ENCODE results near the gene CASP5. TPM values are rescaled to one million over a fixed set of nuclear protein-coding genes. Genes with fewer than 3 reads are reported as not detected.

CASP5 gene
- total RNA-seq, 1 experiment from 2014 or later, result not detected

DNA sequence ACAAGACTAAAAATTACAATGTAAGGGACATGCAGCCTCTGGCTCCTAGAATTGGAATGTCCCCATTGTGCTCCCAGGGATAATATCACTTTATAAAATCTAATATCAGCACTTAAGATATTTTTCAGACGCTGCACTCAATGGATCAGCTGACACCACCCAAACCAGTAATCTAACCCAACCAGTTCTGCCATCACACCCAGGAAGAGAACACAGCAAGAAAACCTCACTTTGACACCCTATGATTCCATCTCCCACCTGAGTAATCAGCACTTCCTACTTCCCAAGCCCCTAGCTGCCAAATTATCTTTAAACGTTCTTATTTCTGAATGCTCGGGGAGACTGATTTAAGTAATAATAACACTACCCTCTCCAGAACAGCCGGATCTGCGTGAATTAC, 57.2 kb downstream of the CASP5 start:
- H3K27me3 ChIP-seq, result no peaks in the 10 kb centered on the region
- no peak overlapping the region for H3K4me3 ChIP-seq
- no peaks in the 10 kb centered on the region for H3K4me1 ChIP-seq
- no peaks in the 10 kb centered on the region for H3K9me3 ChIP-seq (replicated peaks)
- DNase-seq, result no peak
- no peak overlapping the region for H3K27ac ChIP-seq
- no peaks in the 10 kb centered on the region for H3K36me3 ChIP-seq

DNA sequence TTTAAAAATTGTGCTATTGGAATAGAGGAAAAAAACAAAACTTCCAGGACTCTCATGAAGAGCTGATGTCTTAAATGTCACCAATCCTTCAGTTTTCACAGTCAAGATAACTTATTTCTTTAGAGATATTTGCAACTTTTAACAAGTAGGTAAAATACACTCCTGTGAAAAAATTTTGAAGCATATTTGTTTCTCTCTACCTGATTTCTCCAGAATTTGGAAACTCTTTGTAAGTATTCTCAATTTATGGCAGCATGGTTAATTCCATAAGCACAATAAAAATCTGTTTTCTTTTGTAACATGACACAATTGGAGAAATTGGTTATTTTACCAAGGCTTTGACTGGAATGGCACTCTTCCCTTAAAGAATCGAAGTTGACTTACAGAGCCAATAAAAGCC, 58.7 kb downstream of the CASP5 start:
- no peaks in the 10 kb centered on the region for H3K9me3 ChIP-seq (replicated peaks)
- no peaks in the 10 kb centered on the region for H3K36me3 ChIP-seq
- H3K27me3 ChIP-seq, result no peaks in the 10 kb centered on the region
- no peak overlapping the region for H3K4me3 ChIP-seq
- no peak for DNase-seq
- no peaks in the 10 kb centered on the region for H3K4me1 ChIP-seq
- no peak overlapping the region for H3K27ac ChIP-seq

DNA sequence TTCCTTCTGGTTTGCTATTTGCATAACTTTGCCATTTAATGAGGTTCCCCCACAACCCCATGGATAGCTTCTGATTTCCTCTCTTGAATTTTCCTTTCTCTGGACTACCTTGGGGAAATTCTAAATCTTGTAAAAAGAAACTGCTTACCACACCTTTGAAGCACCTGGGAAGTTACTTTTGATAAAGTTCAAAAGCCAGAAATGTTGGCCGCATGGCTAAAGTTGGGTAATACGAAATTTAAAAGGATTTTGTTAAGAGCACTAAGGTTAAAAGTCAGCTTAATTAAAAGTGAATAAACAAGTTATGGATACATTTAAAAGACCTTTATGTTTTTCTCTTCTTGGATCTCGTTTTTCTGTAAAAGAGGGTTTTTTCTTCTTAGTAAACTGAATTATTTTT, 60.1 kb downstream of the CASP5 start:
- no peak overlapping the region for H3K4me3 ChIP-seq

DNA sequence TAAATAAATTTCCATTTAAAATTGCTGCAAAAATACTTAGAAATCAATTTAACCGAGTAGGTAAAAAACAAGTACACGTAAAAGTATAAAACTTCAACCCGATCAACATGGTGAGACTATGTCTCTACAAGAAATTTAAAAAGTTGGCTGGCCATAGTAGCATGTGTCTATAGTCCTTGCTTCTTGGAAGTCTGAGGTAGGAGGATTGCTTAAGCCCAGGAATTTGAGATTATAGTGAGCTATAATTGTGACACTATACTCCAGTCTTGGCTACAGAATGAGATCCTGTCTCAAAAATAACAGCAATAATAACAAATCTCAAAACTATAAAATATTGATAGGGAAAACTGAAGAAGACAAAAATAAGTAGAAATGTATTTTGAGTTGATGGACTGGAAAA, 65.7 kb downstream of the CASP5 start:
- no peak for DNase-seq
- no peaks in the 10 kb centered on the region for H3K9me3 ChIP-seq (replicated peaks)
- H3K27ac ChIP-seq, result no peak overlapping the region
- H3K4me3 ChIP-seq, result no peak overlapping the region
- no peaks in the 10 kb centered on the region for H3K27me3 ChIP-seq
- no peaks in the 10 kb centered on the region for H3K4me1 ChIP-seq
- no peaks in the 10 kb centered on the region for H3K36me3 ChIP-seq

More for the DNA sequence above, 60.1 kb downstream of the CASP5 start:
- no peaks in the 10 kb centered on the region for H3K9me3 ChIP-seq (replicated peaks)
- no peaks in the 10 kb centered on the region for H3K27me3 ChIP-seq
- no peaks in the 10 kb centered on the region for H3K4me1 ChIP-seq
- no peak overlapping the region for H3K27ac ChIP-seq
- no peak for DNase-seq
- no peaks in the 10 kb centered on the region for H3K36me3 ChIP-seq

DNA sequence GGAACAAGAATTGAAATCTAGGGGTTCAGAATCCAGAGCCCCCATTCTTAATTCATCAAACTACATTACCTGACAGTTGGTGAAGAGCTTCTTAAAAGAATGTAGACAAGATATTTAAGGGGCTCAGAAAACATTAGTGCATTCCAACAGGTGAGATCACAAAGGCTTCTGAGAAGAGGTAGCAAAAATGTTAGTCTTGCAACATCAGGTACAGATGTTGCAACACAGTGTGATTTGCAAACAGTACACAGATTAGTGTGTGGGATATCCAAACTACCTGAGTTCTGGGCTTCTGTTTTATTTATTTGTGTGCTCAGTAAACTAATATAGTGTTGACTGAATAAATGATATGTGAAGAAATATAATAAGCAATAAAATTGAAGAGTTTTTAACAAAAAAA, 66.4 kb downstream of the CASP5 start:
- Histone ChIP-seq H3K4me1 (no peaks in the 10 kb centered on the region), H3K9me3 (replicated peaks) (no peaks in the 10 kb centered on the region), H3K27ac (no peak overlapping the region), H3K4me3 (no peak overlapping the region), H3K36me3 (no peaks in the 10 kb centered on the region), H3K27me3 (no peaks in the 10 kb centered on the region)
- no peak for DNase-seq

DNA sequence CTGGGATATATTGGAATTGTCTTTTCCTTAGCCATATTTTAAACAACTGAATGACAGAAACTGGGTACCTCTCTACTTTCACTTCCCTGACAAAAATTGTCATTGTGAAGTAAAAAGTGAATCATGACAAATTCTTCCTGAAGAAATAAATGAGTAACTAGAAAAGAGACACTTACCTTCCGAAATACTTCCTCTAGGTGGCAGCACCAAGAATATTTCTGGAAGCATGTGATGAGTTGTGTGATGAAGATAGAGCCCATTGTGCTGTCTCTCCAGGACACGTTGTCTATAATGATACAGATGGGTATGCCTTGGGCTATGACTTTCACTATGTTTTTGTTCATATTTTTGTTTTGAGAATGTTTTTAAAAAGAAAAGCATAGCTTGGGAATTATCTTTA, 76.1 kb downstream of the CASP5 start:
- Histone ChIP-seq H3K27ac (no peak overlapping the region), H3K4me1 (no peaks in the 10 kb centered on the region), H3K36me3 (no peaks in the 10 kb centered on the region), H3K27me3 (no peaks in the 10 kb centered on the region), H3K9me3 (replicated peaks) (no peaks in the 10 kb centered on the region), H3K4me3 (no peak overlapping the region)
- DNase-seq, result peak in 1 of 2 experiments; percentile 45

Other genes with a start within 250 kb of the CASP5 start
- gene CASP12, start 124.7 kb downstream of the CASP5 start, total RNA-seq (2014; rRNA removed; shearing (Covaris generic)), result not detected in 2 replicates
- gene CASP4, start 54.6 kb downstream of the CASP5 start, total RNA-seq (2014; rRNA removed; shearing (Covaris generic)), result 0.48 and 1.0 TPM in 2 replicates
- 0.40 and 0.86 TPM in 2 replicates for gene CASP1, start 12.0 kb upstream of the CASP5 start, total RNA-seq (2014; rRNA removed; shearing (Covaris generic))
- gene CARD16, start 22.2 kb upstream of the CASP5 start, total RNA-seq (2014; rRNA removed; shearing (Covaris generic)), result 0.25 and 0.53 TPM in 2 replicates
- not detected in 2 replicates for gene CARD18, start 116.6 kb upstream of the CASP5 start, total RNA-seq (2014; rRNA removed; shearing (Covaris generic))

Measured in SJCRH30 (cell line).